Type B pancreatic cell (in vitro differentiated cells): ENCODE data around the gene NECAB3. TPM values are rescaled to one million over a fixed set of nuclear protein-coding genes. Genes with fewer than 3 reads are reported as not detected.
A peak's percentile ranks its signal among the peaks of the same experiment; 100 is the strongest.

ENCODE experiments used
- DNase-seq: peaks from one replicate; pipeline ENCODE4 v3.0.0; 2021; ENCODE audit warnings: mixed read lengths; ENCODE audit not compliant: unreplicated experiment; ENCODE audit errors: extremely low spot score
- H3K27ac Mint-ChIP-seq: 2 replicates; pipeline ENCODE4 v1.8.0; 2021; ENCODE audit warnings: mild to moderate bottlenecking, mixed read lengths
- H3K27me3 Mint-ChIP-seq: 2 replicates; pipeline ENCODE4 v1.8.0; 2021; ENCODE audit warnings: mixed read lengths
- H3K36me3 Mint-ChIP-seq: 2 replicates; pipeline ENCODE4 v1.8.0; 2021; ENCODE audit warnings: mixed read lengths
- H3K4me1 Mint-ChIP-seq: one replicate; pipeline ENCODE4 v1.8.0; 2021; ENCODE audit warnings: mixed read lengths; ENCODE audit not compliant: unreplicated experiment
- H3K4me3 Mint-ChIP-seq: 2 replicates; pipeline ENCODE4 v1.8.0; 2021; ENCODE audit warnings: mild to moderate bottlenecking, mixed read lengths
- H3K9me3 Mint-ChIP-seq: 2 replicates; pipeline ENCODE4 v1.8.0; 2021; ENCODE audit warnings: mixed read lengths
- total RNA-seq: library from RNA; stranded (reverse); gene quantifications from 2 replicates; pipeline ENCODE4 v1.2.1, GENCODE V29; 2021; ENCODE audit warnings: low replicate concordance
- TF ChIP-seq, protein P1 (sequence below): fragments of 200-600 bp; sonication (generic); conservative IDR thresholded peaks from 2 replicates; pipeline ENCODE4 v1.5.0; 2021; ENCODE audit warnings: antibody characterized with exemption, mild to moderate bottlenecking

The NECAB3 gene
- total RNA-seq, 1 donor from 2014 or later: 68.2 TPM

DNA sequence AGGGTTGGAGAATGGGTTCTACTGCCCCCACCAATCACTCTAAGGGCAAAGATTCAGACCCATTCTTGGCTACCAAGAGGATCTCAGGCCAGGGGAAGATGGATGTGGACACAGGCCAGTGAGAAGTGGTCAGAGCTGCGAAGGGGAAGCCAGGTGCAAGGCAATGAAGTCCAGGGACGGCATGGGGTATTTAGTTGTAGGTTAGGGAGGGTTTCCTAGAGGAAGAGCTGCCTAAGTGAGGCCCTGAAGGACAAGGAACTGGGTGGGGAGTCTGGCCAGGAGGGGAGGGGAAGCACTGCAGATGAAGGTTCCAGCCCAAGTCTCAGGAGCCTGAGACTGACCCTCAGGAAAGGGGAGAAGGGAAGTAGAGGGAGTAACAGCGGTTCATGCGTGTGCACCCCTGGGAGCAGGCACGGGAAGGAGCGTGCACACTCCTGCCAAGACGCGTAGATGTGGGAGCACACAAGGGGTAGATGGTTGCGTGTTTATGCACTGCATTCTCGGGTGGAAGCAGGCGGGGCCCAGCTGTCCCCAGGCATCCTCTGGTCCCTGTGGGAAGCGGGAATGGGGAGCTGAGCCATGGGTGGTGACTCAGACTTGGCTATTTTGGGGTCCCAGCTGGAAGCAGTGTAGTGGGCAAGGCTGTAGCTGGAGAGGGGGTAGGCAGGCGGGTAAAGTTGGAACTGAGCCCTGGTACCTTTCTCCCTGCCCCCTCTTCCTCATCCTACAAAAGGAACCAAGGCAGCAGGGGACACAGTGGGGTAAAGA lies 4.2 kb downstream of the NECAB3 start:
- Mint-ChIP-seq H3K9me3 (no peaks in the 10 kb centered on the region), H3K4me3 (peak overlapping the region; percentile 61), H3K27me3 (no peaks in the 10 kb centered on the region), H3K27ac (peak overlapping the region; percentile 36), H3K36me3 (peaks cover 16% of the 10 kb centered on the region), H3K4me1 (peaks cover 40% of the 10 kb centered on the region)
- TF ChIP-seq, protein P1, sequence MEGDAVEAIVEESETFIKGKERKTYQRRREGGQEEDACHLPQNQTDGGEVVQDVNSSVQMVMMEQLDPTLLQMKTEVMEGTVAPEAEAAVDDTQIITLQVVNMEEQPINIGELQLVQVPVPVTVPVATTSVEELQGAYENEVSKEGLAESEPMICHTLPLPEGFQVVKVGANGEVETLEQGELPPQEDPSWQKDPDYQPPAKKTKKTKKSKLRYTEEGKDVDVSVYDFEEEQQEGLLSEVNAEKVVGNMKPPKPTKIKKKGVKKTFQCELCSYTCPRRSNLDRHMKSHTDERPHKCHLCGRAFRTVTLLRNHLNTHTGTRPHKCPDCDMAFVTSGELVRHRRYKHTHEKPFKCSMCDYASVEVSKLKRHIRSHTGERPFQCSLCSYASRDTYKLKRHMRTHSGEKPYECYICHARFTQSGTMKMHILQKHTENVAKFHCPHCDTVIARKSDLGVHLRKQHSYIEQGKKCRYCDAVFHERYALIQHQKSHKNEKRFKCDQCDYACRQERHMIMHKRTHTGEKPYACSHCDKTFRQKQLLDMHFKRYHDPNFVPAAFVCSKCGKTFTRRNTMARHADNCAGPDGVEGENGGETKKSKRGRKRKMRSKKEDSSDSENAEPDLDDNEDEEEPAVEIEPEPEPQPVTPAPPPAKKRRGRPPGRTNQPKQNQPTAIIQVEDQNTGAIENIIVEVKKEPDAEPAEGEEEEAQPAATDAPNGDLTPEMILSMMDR: no peak
- no peak for DNase-seq

GRCh38 chr20:33669224-33669623 lies 5.0 kb downstream of the NECAB3 start:
- no peaks in the 10 kb centered on the region for H3K27me3 Mint-ChIP-seq
- H3K4me1 Mint-ChIP-seq: peaks cover 45% of the 10 kb centered on the region
- H3K9me3 Mint-ChIP-seq: no peaks in the 10 kb centered on the region
- peak overlapping the region; percentile 58 for H3K4me3 Mint-ChIP-seq
- H3K36me3 Mint-ChIP-seq: peaks cover 16% of the 10 kb centered on the region
- H3K27ac Mint-ChIP-seq: no peak overlapping the region
- no peak for DNase-seq
- TF ChIP-seq, protein P1: no peak

GRCh38 chr20:33668466-33669155 lies 5.6 kb downstream of the NECAB3 start:
- no peak for DNase-seq
- Mint-ChIP-seq H3K4me1 (peaks cover 46% of the 10 kb centered on the region), H3K27me3 (no peaks in the 10 kb centered on the region), H3K9me3 (no peaks in the 10 kb centered on the region), H3K27ac (no peak overlapping the region), H3K4me3 (peak overlapping the region; percentile 58), H3K36me3 (peaks cover 16% of the 10 kb centered on the region)
- TF ChIP-seq, protein P1: no peak

DNA sequence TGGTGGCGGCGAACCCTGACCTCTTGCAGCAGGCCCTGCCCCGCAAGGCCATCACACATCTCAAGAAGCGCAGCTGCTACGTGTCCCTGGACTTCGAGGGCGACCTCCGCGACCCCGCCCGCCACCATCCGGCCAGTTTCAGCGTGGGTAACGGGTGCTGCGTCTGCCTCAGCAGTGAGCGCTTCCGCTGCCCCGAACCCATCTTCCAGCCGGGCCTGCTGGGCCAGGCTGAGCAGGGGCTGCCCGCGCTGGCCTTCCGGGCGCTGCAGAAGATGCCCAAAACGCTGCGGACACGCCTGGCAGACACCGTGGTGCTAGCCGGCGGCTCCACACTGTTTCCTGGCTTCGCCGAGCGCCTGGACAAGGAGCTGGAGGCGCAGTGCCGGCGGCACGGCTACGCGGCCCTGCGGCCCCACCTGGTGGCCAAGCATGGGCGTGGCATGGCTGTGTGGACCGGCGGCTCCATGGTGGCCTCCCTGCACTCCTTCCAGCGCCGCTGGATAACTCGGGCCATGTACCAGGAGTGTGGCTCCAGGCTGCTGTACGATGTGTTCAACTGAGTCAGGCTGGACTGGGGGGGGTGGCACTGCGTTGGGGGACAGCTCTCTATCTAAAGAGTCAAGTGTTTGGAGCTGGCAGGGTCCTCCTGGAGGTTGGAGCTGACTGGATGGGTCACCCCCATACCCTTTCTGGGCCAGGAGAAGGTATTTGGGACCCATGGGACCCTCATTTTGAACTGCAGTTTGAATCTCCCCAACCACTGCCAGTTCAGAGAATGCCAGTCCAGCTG lies 6.4 kb downstream of the NECAB3 start:
- no peaks in the 10 kb centered on the region for H3K27me3 Mint-ChIP-seq
- peaks cover 16% of the 10 kb centered on the region for H3K36me3 Mint-ChIP-seq
- no peak overlapping the region for H3K27ac Mint-ChIP-seq
- no peaks in the 10 kb centered on the region for H3K9me3 Mint-ChIP-seq
- peak overlapping the region; percentile 78 for H3K4me3 Mint-ChIP-seq
- TF ChIP-seq, protein P1: peak; percentile 94
- peaks cover 42% of the 10 kb centered on the region for H3K4me1 Mint-ChIP-seq
- DNase-seq: peak; percentile 91

DNA sequence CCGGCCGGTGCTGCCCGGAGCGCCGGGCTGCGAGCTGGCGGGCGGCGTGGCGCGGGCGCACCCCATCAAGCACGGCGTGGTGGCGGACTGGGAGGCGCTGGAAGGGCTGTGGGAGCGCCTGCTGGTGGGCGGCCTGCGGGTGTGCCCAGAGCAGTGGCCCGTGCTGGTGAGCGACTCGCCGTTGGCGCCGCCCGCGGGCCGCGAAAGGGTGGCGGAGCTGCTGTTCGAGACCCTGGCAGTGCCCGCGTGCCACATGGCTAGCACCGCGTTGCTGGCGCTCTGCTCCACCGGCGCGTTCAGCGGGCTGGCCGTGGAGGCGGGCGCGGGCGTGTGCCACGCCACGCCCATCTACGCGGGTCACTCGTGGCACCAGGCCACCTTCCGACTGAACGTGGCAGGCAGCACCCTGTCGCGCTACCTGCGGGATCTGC lies 7.0 kb downstream of the NECAB3 start:
- peaks cover 39% of the 10 kb centered on the region for H3K4me1 Mint-ChIP-seq
- DNase-seq: peak; percentile 80
- H3K4me3 Mint-ChIP-seq: peak overlapping the region; percentile 78
- no peaks in the 10 kb centered on the region for H3K9me3 Mint-ChIP-seq
- H3K27ac Mint-ChIP-seq: no peak overlapping the region
- H3K27me3 Mint-ChIP-seq: no peaks in the 10 kb centered on the region
- TF ChIP-seq, protein P1: no peak
- H3K36me3 Mint-ChIP-seq: peaks cover 16% of the 10 kb centered on the region
